Measurements from ENCODE around the gene GADD45B.
"Not testable (repeated sequence)": the region's sequence is repeated elsewhere in the genome, so short reads cannot be mapped to it uniquely, and the experiment has no call there.

GADD45B gene

DNA sequence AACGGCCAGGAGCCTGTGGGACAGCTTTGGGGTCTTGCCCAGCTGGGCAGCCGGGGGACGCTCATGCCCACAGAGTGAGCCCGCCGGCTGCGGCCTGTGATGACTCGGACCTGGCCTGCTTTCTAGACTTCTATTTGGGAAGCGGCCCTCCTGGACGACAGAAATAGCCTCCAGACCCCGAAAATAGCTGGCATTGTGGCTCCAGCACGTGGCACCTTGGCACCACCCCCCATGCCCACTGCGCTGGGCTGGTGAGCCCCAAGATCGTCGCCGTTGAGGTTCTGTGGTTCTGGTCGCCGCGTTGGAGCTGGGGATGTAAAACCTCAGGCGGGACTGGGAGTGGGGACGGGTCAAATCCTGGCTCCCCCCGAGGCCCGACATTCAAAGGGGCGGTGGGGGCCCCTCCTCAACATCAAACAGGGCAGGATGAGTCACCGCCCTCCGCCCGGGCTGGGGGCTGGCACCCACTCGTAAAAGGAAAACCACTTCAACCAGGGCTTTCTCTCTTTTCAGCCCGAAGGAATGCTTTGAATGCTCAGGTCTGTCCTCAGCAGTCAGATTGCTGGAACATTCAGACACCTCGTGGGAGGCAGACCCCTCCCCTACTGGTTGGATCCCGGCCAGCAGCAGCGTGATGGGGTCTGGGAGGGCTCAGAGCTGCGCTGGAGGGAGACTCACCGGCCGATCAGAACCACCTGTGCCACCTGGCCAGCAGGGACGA, 42.1 kb downstream of the GADD45B start:
- no peak overlapping the region for H3K4me3 ChIP-seq (ENCODE audit: low read depth, low read length)
- TF ChIP-seq, protein P1, sequence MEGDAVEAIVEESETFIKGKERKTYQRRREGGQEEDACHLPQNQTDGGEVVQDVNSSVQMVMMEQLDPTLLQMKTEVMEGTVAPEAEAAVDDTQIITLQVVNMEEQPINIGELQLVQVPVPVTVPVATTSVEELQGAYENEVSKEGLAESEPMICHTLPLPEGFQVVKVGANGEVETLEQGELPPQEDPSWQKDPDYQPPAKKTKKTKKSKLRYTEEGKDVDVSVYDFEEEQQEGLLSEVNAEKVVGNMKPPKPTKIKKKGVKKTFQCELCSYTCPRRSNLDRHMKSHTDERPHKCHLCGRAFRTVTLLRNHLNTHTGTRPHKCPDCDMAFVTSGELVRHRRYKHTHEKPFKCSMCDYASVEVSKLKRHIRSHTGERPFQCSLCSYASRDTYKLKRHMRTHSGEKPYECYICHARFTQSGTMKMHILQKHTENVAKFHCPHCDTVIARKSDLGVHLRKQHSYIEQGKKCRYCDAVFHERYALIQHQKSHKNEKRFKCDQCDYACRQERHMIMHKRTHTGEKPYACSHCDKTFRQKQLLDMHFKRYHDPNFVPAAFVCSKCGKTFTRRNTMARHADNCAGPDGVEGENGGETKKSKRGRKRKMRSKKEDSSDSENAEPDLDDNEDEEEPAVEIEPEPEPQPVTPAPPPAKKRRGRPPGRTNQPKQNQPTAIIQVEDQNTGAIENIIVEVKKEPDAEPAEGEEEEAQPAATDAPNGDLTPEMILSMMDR (IDR thresholded peaks at IDR 0.05; ENCODE audit: low read depth, low read length, missing control alignments) = no peak
- DNase-seq (ENCODE audit: low read depth) = no peak

DNA sequence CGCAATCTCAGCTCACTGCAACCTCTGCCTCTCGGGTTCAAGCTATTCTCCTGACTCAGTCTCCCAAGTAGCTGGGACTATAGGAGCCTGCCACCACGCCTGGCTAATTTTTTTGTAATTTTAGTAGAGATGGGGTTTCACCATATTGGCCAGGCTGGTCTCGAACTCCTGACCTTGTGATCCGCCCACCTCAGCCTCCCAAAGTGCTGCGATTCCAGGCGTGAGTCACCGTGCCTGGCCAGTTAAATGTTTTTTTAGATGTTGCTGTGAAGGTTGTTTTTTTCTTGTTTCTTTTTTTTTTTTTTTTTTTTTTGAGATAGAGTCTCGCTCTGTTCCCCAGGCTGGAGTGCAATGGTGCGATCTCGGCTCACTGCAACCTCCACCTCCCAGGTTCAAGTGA, 42.9 kb downstream of the GADD45B start:
- not testable (repeated sequence) for DNase-seq (ENCODE audit: low read depth); H3K4me3 ChIP-seq (ENCODE audit: low read depth, low read length)

DNA sequence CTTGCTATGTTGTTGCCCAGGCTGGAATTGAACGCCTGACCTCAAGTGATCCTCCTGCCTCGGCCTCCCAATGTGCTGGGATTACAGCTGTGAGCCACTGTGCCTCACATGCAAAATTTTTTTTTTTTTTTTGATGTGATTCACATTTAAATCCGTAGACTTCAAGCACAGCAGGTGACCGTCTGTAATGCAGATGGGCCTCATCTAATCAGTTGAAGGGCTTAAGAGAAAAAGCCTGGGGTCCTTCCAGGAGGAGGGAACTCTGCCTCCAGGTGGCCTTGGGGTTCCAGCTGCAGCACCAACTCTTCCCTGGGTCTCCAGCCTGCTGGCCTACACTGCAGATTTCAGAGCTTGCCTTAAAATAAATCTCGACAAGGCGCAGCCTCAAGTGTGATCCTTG, 43.6 kb downstream of the GADD45B start:
- TF ChIP-seq, protein P1 (IDR thresholded peaks at IDR 0.05; ENCODE audit: low read depth, low read length, missing control alignments) = no peak
- no peak for DNase-seq (ENCODE audit: low read depth)

DNA sequence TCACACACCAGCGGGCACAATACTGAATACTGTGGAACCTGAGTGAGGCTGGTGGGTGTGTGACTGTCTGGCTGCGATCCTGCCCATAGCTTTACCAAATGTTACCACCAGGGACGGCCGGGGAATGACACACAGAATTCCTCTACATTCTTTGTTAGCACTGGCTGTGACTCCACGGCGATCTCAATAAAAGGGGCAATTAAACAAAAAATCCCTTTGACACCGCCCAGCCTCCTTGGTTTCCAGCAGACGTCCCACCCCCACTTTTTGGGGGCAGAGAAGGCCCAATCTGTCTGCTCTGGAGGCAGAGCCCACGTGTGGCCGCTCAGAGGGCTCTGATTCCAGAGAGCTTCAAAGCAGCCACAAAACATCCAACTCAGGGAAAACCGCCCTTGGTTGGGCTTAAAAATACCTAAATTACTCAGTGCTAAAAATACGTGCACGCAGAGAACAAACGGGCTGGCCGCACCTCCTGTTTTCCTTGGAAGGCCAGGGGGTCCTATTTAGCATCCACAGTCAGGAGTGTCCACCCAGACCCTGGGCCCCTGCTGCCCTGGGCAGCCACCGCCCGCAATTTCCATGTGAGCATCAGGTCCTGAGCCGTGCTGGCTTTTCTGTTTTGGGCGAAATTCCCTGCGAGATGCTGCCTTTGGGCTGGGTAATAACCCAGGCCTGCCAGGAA, 47.8 kb downstream of the GADD45B start:
- DNase-seq (ENCODE audit: low read depth) = no peak
- no peak overlapping the region for H3K4me3 ChIP-seq (ENCODE audit: low read depth, low read length)
- TF ChIP-seq, protein P1 (IDR thresholded peaks at IDR 0.05; ENCODE audit: low read depth, low read length, missing control alignments) = no peak

More for the DNA sequence above, 43.6 kb downstream of the GADD45B start:
- H3K4me3 ChIP-seq (ENCODE audit: low read depth, low read length) = no peak overlapping the region

DNA sequence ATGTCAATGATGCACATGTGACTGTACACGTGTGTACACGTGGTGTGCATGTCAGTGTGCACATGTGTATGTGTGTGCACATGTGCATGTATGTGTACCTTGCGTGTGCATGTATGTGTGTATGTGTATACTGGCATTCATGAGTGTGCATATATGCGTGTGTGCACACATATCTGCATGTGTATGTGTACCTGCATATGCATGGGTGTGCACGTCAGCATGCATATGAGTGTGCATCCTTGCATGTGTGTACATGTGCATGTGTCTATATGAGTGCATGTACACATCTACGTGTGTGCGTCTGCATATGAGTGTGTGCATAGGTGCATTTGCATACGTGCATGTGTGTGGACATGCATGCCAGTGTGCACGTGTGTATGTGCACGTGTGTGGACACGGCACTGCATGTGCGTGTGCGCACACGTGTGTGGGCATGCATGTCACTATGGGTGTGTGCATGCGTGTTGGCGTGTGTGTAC, 48.5 kb downstream of the GADD45B start:
- H3K4me3 ChIP-seq (ENCODE audit: low read depth, low read length) = no peak overlapping the region
- TF ChIP-seq, protein P1 (IDR thresholded peaks at IDR 0.05; ENCODE audit: low read depth, low read length, missing control alignments) = no peak
- DNase-seq (ENCODE audit: low read depth) = no peak

DNA sequence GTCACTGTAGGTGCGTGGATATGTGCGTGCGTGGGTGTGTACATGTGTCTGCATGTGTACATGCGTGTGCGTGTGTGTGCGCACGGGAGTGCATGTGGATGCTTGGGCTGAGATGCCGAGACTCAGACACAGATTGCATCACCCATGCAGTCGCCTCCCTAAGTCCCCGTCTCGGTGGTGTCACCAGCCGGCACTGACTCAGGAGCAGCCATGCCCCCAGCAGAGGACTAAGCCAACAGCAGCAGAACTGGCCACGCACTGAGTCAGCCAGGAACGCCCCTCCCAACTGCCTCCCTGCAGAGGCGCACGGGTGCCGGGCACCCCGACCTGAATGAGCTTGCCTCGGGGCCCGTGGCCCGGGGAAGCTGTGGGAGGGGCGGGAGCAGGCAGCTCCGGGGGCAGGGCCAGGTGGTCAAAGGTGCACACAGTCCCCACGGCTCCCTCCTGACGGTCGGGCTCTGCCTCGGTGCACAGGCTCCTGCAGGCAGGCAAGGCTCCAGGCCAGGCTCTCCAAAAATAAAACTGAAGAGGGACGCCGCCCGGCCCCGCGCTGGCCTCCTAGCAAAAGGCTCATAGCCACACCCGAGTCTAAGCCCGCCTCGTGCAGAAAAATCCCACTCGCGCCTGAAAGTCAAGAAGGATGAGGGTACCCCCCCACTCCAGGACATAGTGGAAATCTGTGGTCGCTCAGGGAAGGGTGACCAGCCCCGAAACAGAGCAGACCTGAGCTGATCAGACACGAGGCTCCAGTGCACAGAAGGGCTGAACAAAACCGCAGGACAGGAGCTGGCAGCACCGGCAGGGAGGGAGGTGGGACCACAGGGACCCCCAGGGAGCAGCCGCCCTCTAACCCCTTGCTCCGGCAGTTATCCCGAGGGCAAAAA, 49.2 kb downstream of the GADD45B start:
- no peak for DNase-seq (ENCODE audit: low read depth)

More for the DNA sequence above, 49.2 kb downstream of the GADD45B start:
- H3K4me3 ChIP-seq (ENCODE audit: low read depth, low read length) = peak overlapping the region; percentile 34
- TF ChIP-seq, protein P1 (IDR thresholded peaks at IDR 0.05; ENCODE audit: low read depth, low read length, missing control alignments) = no peak
